Natural killer cell treated with Interleukin-12 subunit alpha and Interleukin-12 subunit beta and Interleukin-15 and Interleukin-18, amount 100 ng/mL, for 72 hours (primary cell): ENCODE results near the gene TMEM18. TPM values are rescaled to one million over a fixed set of nuclear protein-coding genes. Genes with fewer than 3 reads are reported as not detected.
A peak's percentile ranks its signal among the peaks of the same experiment; 100 is the strongest.

ENCODE experiments used
- ATAC-seq, 2 donors: fragments of 150-1000 bp; cut with Tn5 transposase in 1 of 2; sonication (Bioruptor Pico), chemical (Tn5 transposase) in 1 of 2; 2 replicates each; pipeline ENCODE4 v1.10.0; 2021
- DNase-seq: peaks from one replicate; pipeline ENCODE4 v3.0.0; 2022; ENCODE audit warnings: low spot score
- H3K27ac Mint-ChIP-seq, 2 donors: 1 replicate in 1 of 2; 2 replicates in 1 of 2; pipeline ENCODE4 v1.8.0; 2022; ENCODE audit warnings: mixed read lengths in 2 of 2, mild to moderate bottlenecking in 1 of 2, moderate library complexity in 1 of 2
- H3K27me3 Mint-ChIP-seq, 2 donors: 1 replicate in 1 of 2; 2 replicates in 1 of 2; pipeline ENCODE4 v1.8.0; 2022; ENCODE audit warnings: mixed read lengths in 2 of 2
- H3K36me3 Mint-ChIP-seq: one replicate; pipeline ENCODE4 v1.8.0; 2022; ENCODE audit warnings: mixed read lengths
- H3K4me1 Mint-ChIP-seq, 2 donors: 1 replicate in 1 of 2; 2 replicates in 1 of 2; pipeline ENCODE4 v1.8.0; 2022; ENCODE audit warnings: low read depth in 2 of 2, mixed read lengths in 2 of 2, mild to moderate bottlenecking in 1 of 2
- H3K4me3 Mint-ChIP-seq: one replicate; pipeline ENCODE4 v1.8.0; 2022; ENCODE audit warnings: mixed read lengths
- H3K9me3 Mint-ChIP-seq: 2 replicates; pipeline ENCODE4 v1.8.0; 2022; ENCODE audit warnings: mixed read lengths
- total RNA-seq, 2 donors: library from RNA; stranded (reverse); gene quantifications; one replicate each; pipeline ENCODE4 v1.2.3, GENCODE V29; 2022

Gene TMEM18
- total RNA-seq, 2 donors from 2014 or later = 24.9 to 26.7 TPM

GRCh38 chr2:663221-663620 lies 14.0 kb downstream of the TMEM18 start:
- no peak for ATAC-seq
- H3K27ac Mint-ChIP-seq = peak overlapping the region; percentile 37 to 50
- peaks cover 27% of the 10 kb centered on the region for H3K36me3 Mint-ChIP-seq
- DNase-seq = no peak
- H3K9me3 Mint-ChIP-seq = peaks cover 9% of the 10 kb centered on the region
- H3K4me1 Mint-ChIP-seq = peaks cover 39 to 52% of the 10 kb centered on the region in 2 donors
- peaks cover 0 to 8% of the 10 kb centered on the region in 2 donors for H3K27me3 Mint-ChIP-seq
- peak overlapping the region; percentile 37 for H3K4me3 Mint-ChIP-seq

DNA sequence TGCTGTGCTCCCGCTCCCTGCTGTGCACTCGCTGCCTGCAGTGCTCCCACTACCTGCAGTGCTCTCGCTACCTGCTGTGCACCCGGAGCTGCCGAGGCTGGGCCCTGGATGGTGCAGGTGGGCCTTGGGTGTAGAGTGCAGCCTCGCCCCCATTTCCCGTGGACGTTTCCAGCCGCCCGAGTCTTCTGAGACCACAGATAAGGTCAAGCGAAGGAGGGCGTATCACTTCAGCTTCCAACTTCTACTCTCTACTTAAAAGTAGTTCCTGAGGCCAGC lies 15.9 kb downstream of the TMEM18 start:
- Mint-ChIP-seq H3K27ac (no peak overlapping the region), H3K9me3 (peaks cover 9% of the 10 kb centered on the region), H3K4me1 (peaks cover 51 to 61% of the 10 kb centered on the region in 2 donors), H3K4me3 (no peak overlapping the region), H3K27me3 (peaks cover 0 to 8% of the 10 kb centered on the region in 2 donors), H3K36me3 (peaks cover 26% of the 10 kb centered on the region)
- no peak for ATAC-seq
- no peak for DNase-seq

DNA sequence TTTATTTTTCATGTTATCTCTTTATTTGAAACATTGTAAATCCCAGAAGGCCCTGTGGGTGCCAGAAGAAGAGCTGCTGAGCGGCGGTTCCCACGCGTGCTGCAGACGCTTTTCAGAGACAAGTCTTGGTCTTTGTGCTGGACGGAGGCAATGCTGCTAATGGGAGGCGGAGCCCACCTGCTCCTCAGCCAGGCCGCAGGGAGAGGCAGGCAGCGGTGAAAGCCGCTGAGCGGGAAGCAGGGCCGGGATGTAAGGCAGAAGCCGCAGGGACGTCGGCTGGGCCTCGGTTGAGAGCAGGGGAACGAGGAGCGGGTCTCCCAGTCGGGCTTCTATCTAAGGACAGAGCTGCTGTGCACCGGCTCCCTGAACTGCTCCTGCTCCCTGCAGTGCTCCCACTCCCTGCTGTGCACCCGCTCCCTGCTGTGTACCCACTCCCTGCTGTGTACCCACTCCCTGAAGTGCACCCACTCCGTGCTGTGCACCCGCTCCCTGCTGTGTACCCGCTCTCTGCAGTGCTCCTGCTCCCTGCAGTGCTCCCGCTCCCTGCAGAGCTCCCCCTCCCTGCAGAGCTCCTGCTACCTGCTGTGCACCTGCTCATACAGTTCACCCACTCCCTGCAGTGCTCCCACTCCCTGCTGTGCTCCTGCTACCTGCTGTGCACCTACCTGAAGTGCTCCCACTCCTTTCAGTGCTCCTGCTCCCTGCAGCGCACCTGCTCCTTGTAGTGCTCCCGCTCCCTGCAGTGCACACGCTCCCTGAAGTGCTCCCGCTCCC lies 16.4 kb downstream of the TMEM18 start:
- peaks cover 24% of the 10 kb centered on the region for H3K36me3 Mint-ChIP-seq
- H3K4me1 Mint-ChIP-seq = peaks cover 52 to 65% of the 10 kb centered on the region in 2 donors
- peaks cover 0 to 8% of the 10 kb centered on the region in 2 donors for H3K27me3 Mint-ChIP-seq
- H3K4me3 Mint-ChIP-seq = no peak overlapping the region
- peaks cover 9% of the 10 kb centered on the region for H3K9me3 Mint-ChIP-seq
- H3K27ac Mint-ChIP-seq = no peak overlapping the region
- ATAC-seq (peak in 1 of 2 donors; percentile 36), DNase-seq (no peak)

- no peak overlapping the region for H3K4me3 Mint-ChIP-seq
- H3K27me3 Mint-ChIP-seq = peaks cover 0 to 8% of the 10 kb centered on the region in 2 donors
- H3K9me3 Mint-ChIP-seq = peaks cover 2% of the 10 kb centered on the region
- peaks cover 16% of the 10 kb centered on the region for H3K36me3 Mint-ChIP-seq
- peaks cover 52 to 65% of the 10 kb centered on the region in 2 donors for H3K4me1 Mint-ChIP-seq
- DNase-seq (no peak), ATAC-seq (no peak)
- no peak overlapping the region for H3K27ac Mint-ChIP-seq
Measured at GRCh38 chr2:660029-660428, 17.2 kb downstream of the TMEM18 start.

GRCh38 chr2:658426-658825 lies 18.8 kb downstream of the TMEM18 start:
- no peak for ATAC-seq
- Mint-ChIP-seq H3K36me3 (peaks cover 1% of the 10 kb centered on the region), H3K27ac (no peak overlapping the region), H3K27me3 (peaks cover 0 to 8% of the 10 kb centered on the region in 2 donors), H3K4me1 (peaks cover 44 to 51% of the 10 kb centered on the region in 2 donors), H3K9me3 (no peaks in the 10 kb centered on the region), H3K4me3 (no peak overlapping the region)
- DNase-seq = no peak

- H3K27me3 Mint-ChIP-seq = peaks cover 0 to 6% of the 10 kb centered on the region in 2 donors
- ATAC-seq = no peak
- no peaks in the 10 kb centered on the region for H3K9me3 Mint-ChIP-seq
- peak overlapping the region in 1 of 2 donors; percentile 74 for H3K27ac Mint-ChIP-seq
- no peak for DNase-seq
- peaks cover 38 to 50% of the 10 kb centered on the region in 2 donors for H3K4me1 Mint-ChIP-seq
- H3K36me3 Mint-ChIP-seq = no peaks in the 10 kb centered on the region
- H3K4me3 Mint-ChIP-seq = no peak overlapping the region
Measured at GRCh38 chr2:657766-658165, 19.4 kb downstream of the TMEM18 start.

DNA sequence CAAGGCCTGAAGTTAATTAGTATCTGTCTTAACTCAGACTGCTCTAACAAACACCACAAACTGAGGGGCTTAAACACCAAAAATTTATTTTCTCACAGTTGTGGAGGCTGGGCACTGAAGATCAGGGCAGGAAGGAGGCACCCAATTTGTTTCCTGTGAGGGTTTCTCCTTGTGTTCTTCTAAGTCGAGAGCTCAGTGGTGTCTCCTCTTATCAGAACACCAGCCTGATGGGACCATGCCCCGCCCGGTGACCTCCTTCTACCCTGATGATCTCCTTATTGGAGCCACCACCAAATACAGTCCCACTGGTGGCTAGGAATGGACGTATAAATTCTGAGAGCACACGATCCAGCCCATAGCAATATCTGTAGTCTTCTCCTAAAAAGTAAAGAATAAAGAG lies 20.5 kb downstream of the TMEM18 start:
- Mint-ChIP-seq H3K27ac (peak overlapping the region; percentile 66 to 74), H3K4me1 (peaks cover 33 to 43% of the 10 kb centered on the region in 2 donors), H3K27me3 (peaks cover 0 to 6% of the 10 kb centered on the region in 2 donors), H3K36me3 (no peaks in the 10 kb centered on the region), H3K4me3 (peak overlapping the region; percentile 73), H3K9me3 (no peaks in the 10 kb centered on the region)
- no peak for ATAC-seq
- no peak for DNase-seq

DNA sequence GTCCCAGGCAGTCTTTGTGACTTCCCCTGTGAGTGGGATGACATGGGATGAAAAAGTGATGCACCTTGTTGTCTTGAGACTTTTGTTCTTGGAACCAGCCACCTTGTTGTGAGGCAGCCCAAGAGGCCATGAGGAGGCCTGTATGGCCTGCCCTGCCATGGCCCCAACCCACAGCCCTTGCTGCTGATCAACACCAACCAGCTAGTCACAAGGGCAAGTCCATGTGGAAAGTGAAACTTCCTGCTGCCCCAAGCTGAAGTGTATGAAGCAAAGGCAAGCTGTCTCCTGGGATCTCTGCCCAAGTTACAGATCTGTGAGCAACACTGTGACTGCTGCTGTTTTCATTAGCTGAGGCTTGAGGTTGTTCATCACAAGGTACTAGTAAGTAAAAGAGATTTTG lies 21.6 kb downstream of the TMEM18 start:
- Mint-ChIP-seq H3K36me3 (no peaks in the 10 kb centered on the region), H3K27me3 (peaks cover 0 to 3% of the 10 kb centered on the region in 2 donors), H3K27ac (no peak overlapping the region), H3K9me3 (no peaks in the 10 kb centered on the region), H3K4me3 (no peak overlapping the region), H3K4me1 (peaks cover 30 to 39% of the 10 kb centered on the region in 2 donors)
- peak; percentile 31 to 70 for ATAC-seq
- no peak for DNase-seq

GRCh38 chr2:654896-655295 lies 22.3 kb downstream of the TMEM18 start:
- no peaks in the 10 kb centered on the region for H3K9me3 Mint-ChIP-seq
- peaks cover 30 to 39% of the 10 kb centered on the region in 2 donors for H3K4me1 Mint-ChIP-seq
- no peak overlapping the region for H3K27ac Mint-ChIP-seq
- no peak for DNase-seq
- no peak overlapping the region for H3K4me3 Mint-ChIP-seq
- ATAC-seq = no peak
- H3K27me3 Mint-ChIP-seq = peaks cover 0 to 3% of the 10 kb centered on the region in 2 donors
- no peaks in the 10 kb centered on the region for H3K36me3 Mint-ChIP-seq

- DNase-seq (no peak), ATAC-seq (no peak)
- Mint-ChIP-seq H3K9me3 (no peaks in the 10 kb centered on the region), H3K4me3 (no peak overlapping the region), H3K36me3 (no peaks in the 10 kb centered on the region), H3K4me1 (peaks cover 30 to 39% of the 10 kb centered on the region in 2 donors), H3K27me3 (no peaks in the 10 kb centered on the region), H3K27ac (no peak overlapping the region)
Measured at GRCh38 chr2:653645-654425, 23.4 kb downstream of the TMEM18 start.

GRCh38 chr2:652881-653480 lies 24.2 kb downstream of the TMEM18 start:
- ATAC-seq (no peak), DNase-seq (no peak)
- Mint-ChIP-seq H3K4me1 (peaks cover 30 to 39% of the 10 kb centered on the region in 2 donors), H3K27me3 (no peaks in the 10 kb centered on the region), H3K27ac (peak overlapping the region in 1 of 2 donors; percentile 61), H3K4me3 (no peak overlapping the region), H3K9me3 (no peaks in the 10 kb centered on the region), H3K36me3 (no peaks in the 10 kb centered on the region)

- Mint-ChIP-seq H3K4me3 (no peak overlapping the region), H3K36me3 (no peaks in the 10 kb centered on the region), H3K27me3 (no peaks in the 10 kb centered on the region), H3K27ac (no peak overlapping the region), H3K4me1 (peaks cover 23 to 29% of the 10 kb centered on the region in 2 donors), H3K9me3 (no peaks in the 10 kb centered on the region)
- DNase-seq (no peak), ATAC-seq (no peak)
Measured at GRCh38 chr2:651951-652373, 25.2 kb downstream of the TMEM18 start.

- DNase-seq (no peak), ATAC-seq (no peak)
- H3K27ac Mint-ChIP-seq = no peak overlapping the region
- H3K27me3 Mint-ChIP-seq = peaks cover 2 to 7% of the 10 kb centered on the region in 2 donors
- H3K9me3 Mint-ChIP-seq = no peaks in the 10 kb centered on the region
- peaks cover 14 to 16% of the 10 kb centered on the region in 2 donors for H3K4me1 Mint-ChIP-seq
- no peak overlapping the region for H3K4me3 Mint-ChIP-seq
- H3K36me3 Mint-ChIP-seq = no peaks in the 10 kb centered on the region
Measured at GRCh38 chr2:650343-651310, 26.6 kb downstream of the TMEM18 start.
